ENCODE data around the gene SPATS2. TPM values are rescaled to one million over a fixed set of nuclear protein-coding genes. Genes with fewer than 3 reads are reported as not detected.

SPATS2 gene
- total and polyA plus RNA-seq, 2 of the 4 experiments (the other 2 are of a cell fraction), result 50.6 to 63.3 TPM

GRCh38 chr12:49519574-49519936 is 152.3 kb downstream of the SPATS2 start:
- no peak for ATAC-seq (ENCODE audit: low read depth)
- no peak overlapping the region for H3K4me2 ChIP-seq (ENCODE audit: low read depth, low read length)
- no peak overlapping the region for H2BK20ac ChIP-seq (ENCODE audit: low read depth, low read length)
- H2AK5ac ChIP-seq (ENCODE audit: low read depth, low read length), result no peak overlapping the region
- H3K56ac ChIP-seq (ENCODE audit: extremely low read depth, insufficient read depth, low read length), result no peak overlapping the region
- no peak overlapping the region for H3K14ac ChIP-seq (replicated peaks; ENCODE audit: low read depth, low read length)
- no peak overlapping the region for H3K23ac ChIP-seq (ENCODE audit: low read depth, low read length)
- H3K18ac ChIP-seq (ENCODE audit: low read depth, low read length), result no peak overlapping the region
- H3K9me3 ChIP-seq (ENCODE audit: control insufficient read depth, insufficient read depth, low read length), result no peaks in the 10 kb centered on the region
- in situ Hi-C loops (cut with MboI; ENCODE audit: low sequenced_read_pairs) (no loop called here), intact Hi-C loops (cut with micrococcal nuclease) (no loop called here), dilution Hi-C loops (cut with HindIII; ENCODE audit: low sequenced_read_pairs, unreplicated experiment) (loop anchor here (25.0 kb wide), 1 partner anchor 157 kb away; the partner anchor contains the start of gene SPATS2)
- H4K5ac ChIP-seq (ENCODE audit: low read depth, low read length), result no peak overlapping the region
- H3K9ac ChIP-seq (ENCODE audit: low read depth, low read length), result no peak overlapping the region
- H2BK15ac ChIP-seq (ENCODE audit: low read depth, low read length), result no peak overlapping the region
- peaks cover 2% of the 10 kb centered on the region; the same call in 1 of the 2 replicates for H3K9me1 ChIP-seq (ENCODE audit: insufficient read depth, low read length)
- H2BK5ac ChIP-seq (ENCODE audit: low read depth, low read length, poor library complexity, severe bottlenecking), result no peak overlapping the region
- H3K4ac ChIP-seq (ENCODE audit: low read depth, low read length), result no peak overlapping the region
- POLR2A ChIA-PET (ENCODE audit: unreplicated experiment), result no interaction called here
- no peak overlapping the region for H2AFZ ChIP-seq (replicated peaks; ENCODE audit: low read length, poor library complexity)
- CTCF ChIA-PET, result interaction anchor here (0.6 to 3.4 kb wide), 2 partner anchors 79 to 162 kb away, joined by 3 to 25 read pairs; no protein-coding TSS in a partner anchor
- TF ChIP-seq SMC3 (IDR thresholded peaks at IDR 0.05; ENCODE audit: low read depth, low read length), result no peak
- no peak for TF ChIP-seq CEBPB (IDR thresholded peaks at IDR 0.05; ENCODE audit: low read depth, low read length)
- TF ChIP-seq RAD21 (IDR thresholded peaks at IDR 0.05; ENCODE audit: low read length), result no peak
- TF ChIP-seq BHLHE40 (IDR thresholded peaks at IDR 0.05; ENCODE audit: low read depth, low read length), result no peak
- TF ChIP-seq MAZ (IDR thresholded peaks at IDR 0.05; ENCODE audit: borderline replicate concordance, low read depth, low read length), result no peak
- TF ChIP-seq FOS (IDR thresholded peaks at IDR 0.05; ENCODE audit: low read depth, low read length), result no peak
- no peak for TF ChIP-seq POLR2A (IDR thresholded peaks at IDR 0.05; ENCODE audit: low read depth, low read length)
- no peak for TF ChIP-seq MXI1 (IDR thresholded peaks at IDR 0.05; ENCODE audit: borderline replicate concordance, low read depth, low read length)
- TF ChIP-seq ELK1 (IDR thresholded peaks at IDR 0.05; ENCODE audit: borderline replicate concordance, low read depth, low read length), result no peak
- TF ChIP-seq USF2 (IDR thresholded peaks at IDR 0.05; ENCODE audit: low read depth, low read length), result no peak
- TF ChIP-seq RCOR1 (IDR thresholded peaks at IDR 0.05; ENCODE audit: insufficient replicate concordance, low read length), result no peak
- TF ChIP-seq MAFK (IDR thresholded peaks at IDR 0.05; ENCODE audit: low read depth, low read length), result no peak
- TF ChIP-seq NFE2L2 (IDR thresholded peaks at IDR 0.05; ENCODE audit: low read depth, low read length), result no peak
- DNase-seq, result no peak
- WGBS, 2 experiments (ENCODE audit: extremely low coverage in 2 of 2, insufficient read length in 1 of 2), result 94% methylated on average over 3 of the region's 5 CpGs; no CpG with 5 or more reads in 1 of the 2 experiments
- no peak overlapping the region for H2BK120ac ChIP-seq (ENCODE audit: low read depth, low read length)
- peaks cover 0 to 4% of the 10 kb centered on the region in 2 experiments; a peak in 1 of 4 replicates for H3K79me1 ChIP-seq (ENCODE audit: low read depth in 1 of 2, low read length in 2 of 2)
- peaks cover 3% of the 10 kb centered on the region for H3K4me1 ChIP-seq (ENCODE audit: control insufficient read depth, insufficient read depth, low read length)
- H4K20me1 ChIP-seq (ENCODE audit: insufficient read depth, low read length), result no peaks in the 10 kb centered on the region
- no TSS peak for BruUV-seq (replicated peaks)
- H3K36me3 ChIP-seq (ENCODE audit: control insufficient read depth, insufficient read depth, low read length), result peaks cover 20% of the 10 kb centered on the region
- no peaks in the 10 kb centered on the region for H3K27me3 ChIP-seq (ENCODE audit: control insufficient read depth, insufficient read depth, low read length)
- H3K27ac ChIP-seq (ENCODE audit: insufficient read depth, low read length), result no peak overlapping the region
- no peak overlapping the region for H4K8ac ChIP-seq (ENCODE audit: low read depth in 2 of 2, low read length in 2 of 2)
- no peak overlapping the region for H3K4me3 ChIP-seq (ENCODE audit: insufficient read depth, low read depth, low read length)
- H4K91ac ChIP-seq (ENCODE audit: insufficient read depth, low read depth, low read length), result no peak overlapping the region
- H2AK9ac ChIP-seq (replicated peaks; ENCODE audit: low read depth, low read length, poor library complexity), result no peak overlapping the region

All from IMR-90 (cell line).